ENCODE results near the gene MSH2. TPM values are rescaled to one million over a fixed set of nuclear protein-coding genes. Genes with fewer than 3 reads are reported as not detected.

Gene MSH2
- total and polyA plus RNA-seq, 2 of the 13 experiments (the other 11 are each of a cell fraction or from before 2014, with no cell fraction given) = 19.9 to 76.3 TPM

DNA sequence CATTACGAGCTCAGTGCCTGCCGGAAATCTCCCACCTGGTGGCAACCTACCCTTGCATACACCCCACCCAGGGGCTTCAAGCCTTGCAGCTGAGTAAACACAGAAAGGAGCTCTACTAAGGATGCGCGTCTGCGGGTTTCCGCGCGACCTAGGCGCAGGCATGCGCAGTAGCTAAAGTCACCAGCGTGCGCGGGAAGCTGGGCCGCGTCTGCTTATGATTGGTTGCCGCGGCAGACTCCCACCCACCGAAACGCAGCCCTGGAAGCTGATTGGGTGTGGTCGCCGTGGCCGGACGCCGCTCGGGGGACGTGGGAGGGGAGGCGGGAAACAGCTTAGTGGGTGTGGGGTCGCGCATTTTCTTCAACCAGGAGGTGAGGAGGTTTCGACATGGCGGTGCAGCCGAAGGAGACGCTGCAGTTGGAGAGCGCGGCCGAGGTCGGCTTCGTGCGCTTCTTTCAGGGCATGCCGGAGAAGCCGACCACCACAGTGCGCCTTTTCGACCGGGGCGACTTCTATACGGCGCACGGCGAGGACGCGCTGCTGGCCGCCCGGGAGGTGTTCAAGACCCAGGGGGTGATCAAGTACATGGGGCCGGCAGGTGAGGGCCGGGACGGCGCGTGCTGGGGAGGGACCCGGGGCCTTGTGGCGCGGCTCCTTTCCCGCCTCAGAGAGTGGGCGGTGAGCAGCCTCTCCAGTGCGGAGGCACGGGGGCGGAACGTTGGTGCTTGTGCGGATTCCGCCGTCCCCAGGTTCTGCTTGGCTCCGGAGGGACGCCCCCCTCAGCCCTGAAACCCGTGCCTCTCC is at the start of gene MSH2 (continued):
- TF ChIP-seq ZNF180 (CRISPR knock-in tag; IDR thresholded peaks at IDR 0.05; ENCODE audit: borderline replicate concordance, low read depth) = peak; percentile 78; the same call in 1 of the 2 replicates
- peak; percentile 93 for TF ChIP-seq KMT2A (CRISPR knock-in tag; IDR thresholded peaks at IDR 0.05)
- peak; percentile 66 for TF ChIP-seq IKZF4 (CRISPR knock-in tag; IDR thresholded peaks at IDR 0.05; ENCODE audit: borderline replicate concordance, low read depth, not compliant biosample characterization)
- TF ChIP-seq HMG20B (CRISPR knock-in tag; conservative IDR thresholded peaks at IDR 0.05) = peak; percentile 53; the same call in 1 of the 2 replicates
- no peak; the same call in 1 of the 2 replicates for TF ChIP-seq NCOA2 (CRISPR knock-in tag; IDR thresholded peaks at IDR 0.05)
- TF ChIP-seq STAG1 (CRISPR knock-in tag; IDR thresholded peaks at IDR 0.05) = no peak; the same call in 1 of the 2 replicates
- TF ChIP-seq, protein P1, sequence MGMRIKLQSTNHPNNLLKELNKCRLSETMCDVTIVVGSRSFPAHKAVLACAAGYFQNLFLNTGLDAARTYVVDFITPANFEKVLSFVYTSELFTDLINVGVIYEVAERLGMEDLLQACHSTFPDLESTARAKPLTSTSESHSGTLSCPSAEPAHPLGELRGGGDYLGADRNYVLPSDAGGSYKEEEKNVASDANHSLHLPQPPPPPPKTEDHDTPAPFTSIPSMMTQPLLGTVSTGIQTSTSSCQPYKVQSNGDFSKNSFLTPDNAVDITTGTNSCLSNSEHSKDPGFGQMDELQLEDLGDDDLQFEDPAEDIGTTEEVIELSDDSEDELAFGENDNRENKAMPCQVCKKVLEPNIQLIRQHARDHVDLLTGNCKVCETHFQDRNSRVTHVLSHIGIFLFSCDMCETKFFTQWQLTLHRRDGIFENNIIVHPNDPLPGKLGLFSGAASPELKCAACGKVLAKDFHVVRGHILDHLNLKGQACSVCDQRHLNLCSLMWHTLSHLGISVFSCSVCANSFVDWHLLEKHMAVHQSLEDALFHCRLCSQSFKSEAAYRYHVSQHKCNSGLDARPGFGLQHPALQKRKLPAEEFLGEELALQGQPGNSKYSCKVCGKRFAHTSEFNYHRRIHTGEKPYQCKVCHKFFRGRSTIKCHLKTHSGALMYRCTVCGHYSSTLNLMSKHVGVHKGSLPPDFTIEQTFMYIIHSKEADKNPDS (CRISPR knock-in tag; IDR thresholded peaks at IDR 0.05) = 0 out of 2 replicates have a peak, but pooled peaks have one; percentile 64
- TF ChIP-seq, protein P2, sequence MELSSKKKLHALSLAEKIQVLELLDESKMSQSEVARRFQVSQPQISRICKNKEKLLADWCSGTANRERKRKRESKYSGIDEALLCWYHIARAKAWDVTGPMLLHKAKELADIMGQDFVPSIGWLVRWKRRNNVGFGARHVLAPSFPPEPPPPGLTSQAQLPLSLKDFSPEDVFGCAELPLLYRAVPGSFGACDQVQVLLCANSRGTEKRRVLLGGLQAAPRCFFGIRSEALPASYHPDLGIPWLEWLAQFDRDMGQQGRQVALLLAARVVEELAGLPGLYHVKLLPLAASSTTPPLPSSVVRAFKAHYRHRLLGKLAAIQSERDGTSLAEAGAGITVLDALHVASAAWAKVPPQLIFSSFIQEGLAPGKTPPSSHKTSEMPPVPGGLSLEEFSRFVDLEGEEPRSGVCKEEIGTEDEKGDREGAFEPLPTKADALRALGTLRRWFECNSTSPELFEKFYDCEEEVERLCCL (CRISPR knock-in tag; IDR thresholded peaks at IDR 0.05; ENCODE audit: borderline replicate concordance) = no peak
- TF ChIP-seq ZNF879 (CRISPR knock-in tag; IDR thresholded peaks at IDR 0.05) = peak; percentile 97
- TF ChIP-seq SALL2 (CRISPR knock-in tag; IDR thresholded peaks at IDR 0.05) = peak; percentile 94
- no peak; the same call in none of the 2 replicates for TF ChIP-seq STAT5B (CRISPR knock-in tag; IDR thresholded peaks at IDR 0.05)
- TF ChIP-seq, protein P3, sequence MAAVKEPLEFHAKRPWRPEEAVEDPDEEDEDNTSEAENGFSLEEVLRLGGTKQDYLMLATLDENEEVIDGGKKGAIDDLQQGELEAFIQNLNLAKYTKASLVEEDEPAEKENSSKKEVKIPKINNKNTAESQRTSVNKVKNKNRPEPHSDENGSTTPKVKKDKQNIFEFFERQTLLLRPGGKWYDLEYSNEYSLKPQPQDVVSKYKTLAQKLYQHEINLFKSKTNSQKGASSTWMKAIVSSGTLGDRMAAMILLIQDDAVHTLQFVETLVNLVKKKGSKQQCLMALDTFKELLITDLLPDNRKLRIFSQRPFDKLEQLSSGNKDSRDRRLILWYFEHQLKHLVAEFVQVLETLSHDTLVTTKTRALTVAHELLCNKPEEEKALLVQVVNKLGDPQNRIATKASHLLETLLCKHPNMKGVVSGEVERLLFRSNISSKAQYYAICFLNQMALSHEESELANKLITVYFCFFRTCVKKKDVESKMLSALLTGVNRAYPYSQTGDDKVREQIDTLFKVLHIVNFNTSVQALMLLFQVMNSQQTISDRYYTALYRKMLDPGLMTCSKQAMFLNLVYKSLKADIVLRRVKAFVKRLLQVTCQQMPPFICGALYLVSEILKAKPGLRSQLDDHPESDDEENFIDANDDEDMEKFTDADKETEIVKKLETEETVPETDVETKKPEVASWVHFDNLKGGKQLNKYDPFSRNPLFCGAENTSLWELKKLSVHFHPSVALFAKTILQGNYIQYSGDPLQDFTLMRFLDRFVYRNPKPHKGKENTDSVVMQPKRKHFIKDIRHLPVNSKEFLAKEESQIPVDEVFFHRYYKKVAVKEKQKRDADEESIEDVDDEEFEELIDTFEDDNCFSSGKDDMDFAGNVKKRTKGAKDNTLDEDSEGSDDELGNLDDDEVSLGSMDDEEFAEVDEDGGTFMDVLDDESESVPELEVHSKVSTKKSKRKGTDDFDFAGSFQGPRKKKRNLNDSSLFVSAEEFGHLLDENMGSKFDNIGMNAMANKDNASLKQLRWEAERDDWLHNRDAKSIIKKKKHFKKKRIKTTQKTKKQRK (IDR thresholded peaks at IDR 0.05; ENCODE audit: low read length) = no peak
- TF ChIP-seq ZMYM4 (CRISPR knock-in tag; IDR thresholded peaks at IDR 0.05) = peak; percentile 92
- TF ChIP-seq ZNF558 (CRISPR knock-in tag; IDR thresholded peaks at IDR 0.05; ENCODE audit: borderline replicate concordance) = peak; percentile 93; the same call in 1 of the 2 replicates
- TF ChIP-seq, protein P4, sequence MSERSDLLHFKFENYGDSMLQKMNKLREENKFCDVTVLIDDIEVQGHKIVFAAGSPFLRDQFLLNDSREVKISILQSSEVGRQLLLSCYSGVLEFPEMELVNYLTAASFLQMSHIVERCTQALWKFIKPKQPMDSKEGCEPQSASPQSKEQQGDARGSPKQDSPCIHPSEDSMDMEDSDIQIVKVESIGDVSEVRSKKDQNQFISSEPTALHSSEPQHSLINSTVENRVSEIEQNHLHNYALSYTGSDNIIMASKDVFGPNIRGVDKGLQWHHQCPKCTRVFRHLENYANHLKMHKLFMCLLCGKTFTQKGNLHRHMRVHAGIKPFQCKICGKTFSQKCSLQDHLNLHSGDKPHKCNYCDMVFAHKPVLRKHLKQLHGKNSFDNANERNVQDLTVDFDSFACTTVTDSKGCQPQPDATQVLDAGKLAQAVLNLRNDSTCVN (CRISPR knock-in tag; IDR thresholded peaks at IDR 0.05; ENCODE audit: borderline replicate concordance) = peak; percentile 80; the same call in 1 of the 2 replicates
- TF ChIP-seq ZNF367 (CRISPR knock-in tag; IDR thresholded peaks at IDR 0.05; ENCODE audit: borderline replicate concordance) = 0 out of 2 replicates have a peak, but pooled peaks have one; percentile 95
- TF ChIP-seq NFE2L2 (IDR thresholded peaks at IDR 0.05; ENCODE audit: low read length) = no peak
- TF ChIP-seq NONO (IDR thresholded peaks at IDR 0.05) = no peak
- TF ChIP-seq NONO (CRISPR knock-in tag; conservative IDR thresholded peaks at IDR 0.05) = peak; percentile 88
- TF ChIP-seq MIXL1 (CRISPR knock-in tag; IDR thresholded peaks at IDR 0.05) = no peak; the same call in 1 of the 2 replicates
- no peak for TF ChIP-seq ZNF207 (IDR thresholded peaks at IDR 0.05; ENCODE audit: borderline replicate concordance)
- TF ChIP-seq DNMT1 (CRISPR knock-in tag; IDR thresholded peaks at IDR 0.05) = peak; percentile 99
